Measurements from ENCODE around the gene ZNF217. TPM values are rescaled to one million over a fixed set of nuclear protein-coding genes. Genes with fewer than 3 reads are reported as not detected.
A peak's percentile ranks its signal among the peaks of the same experiment; 100 is the strongest.
"Not testable (repeated sequence)": the region's sequence is repeated elsewhere in the genome, so short reads cannot be mapped to it uniquely, and the experiment has no call there.

Gene ZNF217
- total and polyA plus RNA-seq, 9 of the 15 experiments (the other 6 are each of a cell fraction or from before 2014, with no cell fraction given): 3.0 to 41.8 (median 16.8) TPM

DNA sequence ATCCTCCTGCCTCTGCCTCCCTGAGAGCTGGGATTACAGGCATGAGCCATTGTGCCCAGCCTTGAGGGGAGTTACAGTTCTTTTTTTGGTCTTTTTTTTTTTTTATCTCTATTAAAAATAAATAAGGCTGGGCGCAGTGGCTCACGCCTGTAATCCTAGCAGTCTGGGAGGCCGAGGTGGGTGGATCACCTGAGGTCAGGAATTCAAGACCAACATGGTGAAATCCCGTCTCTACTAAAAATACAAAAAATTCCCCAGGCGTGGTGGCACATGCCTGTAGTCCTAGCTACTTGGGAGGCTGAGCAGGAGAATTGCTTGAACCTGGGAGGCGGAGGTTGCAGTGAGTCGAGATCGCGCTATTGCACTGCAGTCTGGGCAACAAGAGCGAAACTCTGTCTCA, 33.4 kb upstream of the ZNF217 start:
- POLR2A ChIA-PET: not testable (repeated sequence)
- peaks cover 8 to 19% of the 10 kb centered on the region in 2 experiments; a peak in 4 of 5 replicates for H3K4me1 ChIP-seq (replicated peaks in 1 of 2; ENCODE audit: control insufficient read depth in 2 of 2, insufficient read depth in 2 of 2, low read length in 2 of 2)

More for the DNA sequence above, 33.4 kb upstream of the ZNF217 start:
- H3K9ac ChIP-seq (ENCODE audit: insufficient read depth in 1 of 2, low read depth in 2 of 2, low read length in 2 of 2); ATAC-seq; CTCF ChIA-PET (ENCODE audit: low intra/inter-chr PET ratio); in situ Hi-C loops (cut with MboI); H3K27me3 ChIP-seq (ENCODE audit: control insufficient read depth in 2 of 2, insufficient read depth in 2 of 2, low read length in 2 of 2); H3K27ac ChIP-seq (ENCODE audit: extremely low read depth, low read depth, low read length); H3K4me3 ChIP-seq; H3K9me3 ChIP-seq (replicated peaks; ENCODE audit: control insufficient read depth, insufficient read depth, low read depth, low read length); BruUV-seq (replicated peaks); H3K79me2 ChIP-seq (ENCODE audit: control insufficient read depth, insufficient read depth, low read length); H3K4me2 ChIP-seq (ENCODE audit: insufficient read depth, low read length); intact Hi-C loops (cut with micrococcal nuclease); H3K36me3 ChIP-seq (ENCODE audit: control insufficient read depth, insufficient read depth, low read length); FAIRE-seq; H4K20me1 ChIP-seq (replicated peaks; ENCODE audit: control insufficient read depth, insufficient read depth, low read length); DNase-seq (ENCODE audit: extremely low read depth in 1 of 4, low spot score in 3 of 4); H3K9me1 ChIP-seq (ENCODE audit: control insufficient read depth, insufficient read depth, low read length); H2AFZ ChIP-seq (ENCODE audit: low read depth, low read length): not testable (repeated sequence)
- 93% methylated on average over 9 of the region's 10 CpGs for WGBS (ENCODE audit: insufficient coverage, low coverage, missing lambda C conversion rate)
- TF ChIP-seq, protein P1, sequence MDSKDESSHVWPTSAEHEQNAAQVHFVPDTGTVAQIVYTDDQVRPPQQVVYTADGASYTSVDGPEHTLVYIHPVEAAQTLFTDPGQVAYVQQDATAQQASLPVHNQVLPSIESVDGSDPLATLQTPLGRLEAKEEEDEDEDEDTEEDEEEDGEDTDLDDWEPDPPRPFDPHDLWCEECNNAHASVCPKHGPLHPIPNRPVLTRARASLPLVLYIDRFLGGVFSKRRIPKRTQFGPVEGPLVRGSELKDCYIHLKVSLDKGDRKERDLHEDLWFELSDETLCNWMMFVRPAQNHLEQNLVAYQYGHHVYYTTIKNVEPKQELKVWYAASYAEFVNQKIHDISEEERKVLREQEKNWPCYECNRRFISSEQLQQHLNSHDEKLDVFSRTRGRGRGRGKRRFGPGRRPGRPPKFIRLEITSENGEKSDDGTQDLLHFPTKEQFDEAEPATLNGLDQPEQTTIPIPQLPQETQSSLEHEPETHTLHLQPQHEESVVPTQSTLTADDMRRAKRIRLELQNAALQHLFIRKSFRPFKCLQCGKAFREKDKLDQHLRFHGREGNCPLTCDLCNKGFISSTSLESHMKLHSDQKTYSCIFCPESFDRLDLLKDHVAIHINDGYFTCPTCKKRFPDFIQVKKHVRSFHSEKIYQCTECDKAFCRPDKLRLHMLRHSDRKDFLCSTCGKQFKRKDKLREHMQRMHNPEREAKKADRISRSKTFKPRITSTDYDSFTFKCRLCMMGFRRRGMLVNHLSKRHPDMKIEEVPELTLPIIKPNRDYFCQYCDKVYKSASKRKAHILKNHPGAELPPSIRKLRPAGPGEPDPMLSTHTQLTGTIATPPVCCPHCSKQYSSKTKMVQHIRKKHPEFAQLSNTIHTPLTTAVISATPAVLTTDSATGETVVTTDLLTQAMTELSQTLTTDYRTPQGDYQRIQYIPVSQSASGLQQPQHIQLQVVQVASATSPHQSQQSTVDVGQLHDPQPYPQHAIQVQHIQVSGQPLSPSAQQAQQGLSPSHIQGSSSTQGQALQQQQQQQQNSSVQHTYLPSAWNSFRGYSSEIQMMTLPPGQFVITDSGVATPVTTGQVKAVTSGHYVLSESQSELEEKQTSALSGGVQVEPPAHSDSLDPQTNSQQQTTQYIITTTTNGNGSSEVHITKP (IDR thresholded peaks at IDR 0.05; ENCODE audit: partially characterized antibody): peak; percentile 71
